A549 (cell line): ENCODE measurements around the gene CLEC4E. TPM values are rescaled to one million over a fixed set of nuclear protein-coding genes. Genes with fewer than 3 reads are reported as not detected.

ENCODE experiments used
- ATAC-seq, 2 experiments: fragments of 200-7000 bp in 1 of 2; fragments of >200 bp in 1 of 2; cut with Nextera tagmentation in 1 of 2; cut with Tn5 transposase in 1 of 2; 3 replicates each; pipeline versions ENCODE4 v1.8.0 to v1.9.1; 2018 to 2020; ENCODE audit warnings: mild to moderate bottlenecking in 1 of 2, moderate library complexity in 1 of 2
- CTCF ChIA-PET: fragments of 300-600 bp; sonication (Branson Sonifier 250); formaldehyde crosslinking; extraction: SDS; loops from one replicate; lab custom pipeline; 2021; ENCODE audit warnings: antibody characterized with exemption, inconsistent platforms; lab: Yijun Ruan, JAX
- POLR2A ChIA-PET: fragments of 350-600 bp; formaldehyde crosslinking; extraction: SDS; loops from one replicate; lab custom pipeline; 2021; ENCODE audit warnings: antibody characterized with exemption, inconsistent platforms; lab: Yijun Ruan, JAX
- DNase-seq, 2 experiments: peaks; one replicate each; pipeline versions ENCODE4 v3.0.0 to v3.0.0-alpha.2; 2011 to 2016; ENCODE audit warnings: low read depth in 1 of 2, low spot score in 1 of 2
- FAIRE-seq: peaks from 2 replicates; lab custom pipeline; 2011; peaks lifted over from hg19 to GRCh38; lab: Jason Lieb, UNC
- H3K27ac ChIP-seq, 2 experiments: fragments of >200 bp; sonication (Bioruptor Twin); formaldehyde crosslinking; 3 replicates each; pipeline ENCODE4 v1.5.1; 2016 to 2017
- H3K4me1 ChIP-seq: fragments of >200 bp; sonication (Bioruptor Twin); formaldehyde crosslinking; 3 replicates; pipeline ENCODE4 v1.6.1; 2016
- H3K4me2 ChIP-seq: fragments of >200 bp; sonication (Bioruptor Twin); formaldehyde crosslinking; 3 replicates; pipeline ENCODE4 v1.6.1; 2016
- H3K4me3 ChIP-seq: fragments of >200 bp; sonication (Bioruptor Twin); formaldehyde crosslinking; 3 replicates; pipeline ENCODE4 v1.5.1; 2016
- H3K9me3 ChIP-seq: fragments of >200 bp; sonication (Bioruptor Twin); formaldehyde crosslinking; 3 replicates; pipeline ENCODE4 v1.6.1; 2016
- BHLHE40 ChIP-seq: IDR thresholded peaks from 2 replicates; pipeline ENCODE4 v1.6.1; 2012; ENCODE audit warnings: low read depth, low read length, inconsistent platforms
- CBX8 ChIP-seq: fragments of 200-600 bp; sonication (generic); IDR thresholded peaks from 2 replicates; pipeline ENCODE4 v1.6.1; 2016
- CEBPB ChIP-seq, 2 experiments: fragments of >200 bp in 1 of 2; sonication (Bioruptor Twin) in 1 of 2; formaldehyde crosslinking in 1 of 2; IDR thresholded peaks; 2 replicates each; pipeline ENCODE4 v1.6.1; 2012 to 2016
- CHD2 ChIP-seq: fragments of 150-350 bp; IDR thresholded peaks from 2 replicates; pipeline ENCODE4 v1.6.1; 2014; ENCODE audit warnings: low read length; ENCODE audit not compliant: partially characterized antibody
- EHF ChIP-seq: fragments of 250-450 bp; sonication (Bioruptor Pico); IDR thresholded peaks from 2 replicates; pipeline ENCODE4 v1.5.0; 2020; ENCODE audit warnings: mild to moderate bottlenecking
- ELK1 ChIP-seq: fragments of 150-350 bp; IDR thresholded peaks from 2 replicates; pipeline ENCODE4 v1.6.1; 2014; ENCODE audit warnings: low read depth, mild to moderate bottlenecking, low read length
- ESRRA ChIP-seq: fragments of 150-350 bp; IDR thresholded peaks from 2 replicates; pipeline ENCODE4 v1.6.1; 2014; ENCODE audit warnings: mild to moderate bottlenecking, low read length, borderline replicate concordance
- FOSB ChIP-seq: fragments of 250-450 bp; sonication (Bioruptor Pico); IDR thresholded peaks from 2 replicates; pipeline ENCODE4 v1.5.0; 2020; ENCODE audit warnings: mild to moderate bottlenecking, moderate library complexity
- FOSL2 ChIP-seq, 2 experiments: fragments of 450-650 bp in 1 of 2; fragments of >200 bp in 1 of 2; sonication (Bioruptor Twin) in 1 of 2; formaldehyde crosslinking; IDR thresholded peaks; 2 replicates each; pipeline versions ENCODE4 v1.5.0 to v1.6.1; 2016 to 2020; ENCODE audit warnings: mild to moderate bottlenecking in 1 of 2, moderate library complexity in 1 of 2
- FOXS1 ChIP-seq: fragments of 250-450 bp; sonication (Bioruptor Pico); IDR thresholded peaks from 2 replicates; pipeline ENCODE4 v1.5.0; 2020; ENCODE audit warnings: mild to moderate bottlenecking, moderate library complexity
- GATA3 ChIP-seq: IDR thresholded peaks from 2 replicates; pipeline ENCODE4 v1.6.1; 2012; ENCODE audit warnings: borderline replicate concordance
- HOXA7 ChIP-seq: fragments of 250-450 bp; sonication (Bioruptor Pico); IDR thresholded peaks from 2 replicates; pipeline ENCODE4 v1.5.0; 2020; ENCODE audit warnings: mild to moderate bottlenecking, moderate library complexity
- HOXB13 ChIP-seq: fragments of 250-450 bp; sonication (Bioruptor Pico); IDR thresholded peaks from 2 replicates; pipeline ENCODE4 v1.5.0; 2020; ENCODE audit warnings: low read depth, mild to moderate bottlenecking, moderate library complexity
- JUN ChIP-seq, 2 experiments: fragments of >200 bp; sonication (Bioruptor Twin); formaldehyde crosslinking; IDR thresholded peaks; 2 replicates in 1 of 2; 3 replicates in 1 of 2; pipeline ENCODE4 v1.6.1; 2016 to 2017
- JUNB ChIP-seq: fragments of >200 bp; sonication (Bioruptor Twin); formaldehyde crosslinking; IDR thresholded peaks from 2 replicates; pipeline ENCODE4 v1.6.1; 2016
- MAFK ChIP-seq: fragments of 450-650 bp; IDR thresholded peaks from 2 replicates; pipeline ENCODE4 v1.6.1; 2014; ENCODE audit not compliant: partially characterized antibody
- MAZ ChIP-seq: fragments of 150-350 bp; IDR thresholded peaks from 2 replicates; pipeline ENCODE4 v1.6.1; 2014; ENCODE audit warnings: antibody characterized with exemption, low read depth, low read length, borderline replicate concordance
- NFE2L2 ChIP-seq: fragments of 150-350 bp; conservative IDR thresholded peaks from 2 replicates; pipeline ENCODE4 v1.6.1; 2014; ENCODE audit warnings: low read length
- POLR2A ChIP-seq: IDR thresholded peaks from 2 replicates; pipeline ENCODE4 v1.6.1; 2012; ENCODE audit warnings: mild to moderate bottlenecking, low read length
- RAD21 ChIP-seq, 2 experiments: fragments of >200 bp in 1 of 2; sonication (Bioruptor Twin) in 1 of 2; formaldehyde crosslinking in 1 of 2; IDR thresholded peaks in 1 of 2; conservative IDR thresholded peaks in 1 of 2; 2 replicates in 1 of 2; 3 replicates in 1 of 2; pipeline ENCODE4 v1.6.1; 2012 to 2018; ENCODE audit warnings: inconsistent platforms in 1 of 2
- REST ChIP-seq: fragments of 200-600 bp; sonication (generic); IDR thresholded peaks from 2 replicates; pipeline ENCODE4 v1.6.1; 2016; ENCODE audit warnings: antibody characterized with exemption, mild to moderate bottlenecking, moderate library complexity
- SREBF2 ChIP-seq: fragments of 450-650 bp; IDR thresholded peaks from 2 replicates; pipeline ENCODE4 v1.6.1; 2014; ENCODE audit warnings: mild to moderate bottlenecking, moderate library complexity
- TFCP2L1 ChIP-seq: fragments of 250-450 bp; sonication (Bioruptor Pico); IDR thresholded peaks from 2 replicates; pipeline ENCODE4 v1.5.0; 2021; ENCODE audit warnings: mild to moderate bottlenecking
- ZC3H11A ChIP-seq: fragments of 450-650 bp; IDR thresholded peaks from 2 replicates; pipeline ENCODE4 v1.6.1; 2014; ENCODE audit warnings: antibody characterized with exemption, mild to moderate bottlenecking
- WGBS: methylation state at CpG from one replicate; pipeline ENCODE4 v1.1.6; 2017; ENCODE audit errors: missing lambda C conversion rate; 5-methylcytosine and 5-hydroxymethylcytosine counted together
- polyA plus RNA-seq, 4 experiments: library from polyadenylated mRNA; depleted of rRNA in 3 of 4; stranded (reverse); fragments of >200 nt; fragmentation: RNase III in 1 of 4; extraction: RNeasy Plus Mini Kit Qiagen cat#74134 plus additional on column Dnase treatment in 1 of 4; gene quantifications; 2 replicates in 3 of 4; 3 replicates in 1 of 4; pipeline ENCODE4 v1.2.3, GENCODE V29; 2011 to 2017
- TF ChIP-seq, protein P1 (sequence below): fragments of >200 bp; sonication (Bioruptor Twin); formaldehyde crosslinking; IDR thresholded peaks from 3 replicates; pipeline ENCODE4 v1.5.1; 2016
- TF ChIP-seq, protein P2 (sequence below): IDR thresholded peaks from 2 replicates; pipeline ENCODE4 v1.6.1; 2012
- TF ChIP-seq, protein P3 (sequence below): fragments of 450-650 bp; IDR thresholded peaks from 2 replicates; pipeline ENCODE4 v1.6.1; 2014; ENCODE audit warnings: antibody characterized with exemption

The CLEC4E gene
- polyA plus RNA-seq, 2 of the 4 experiments (the other 2 are of a cell fraction), result 0.06 TPM; not detected in 1

- WGBS, result 64% methylated on average over 3 of the region's 3 CpGs
- Histone ChIP-seq H3K4me2 (no peak overlapping the region), H3K9me3 (no peaks in the 10 kb centered on the region), H3K27ac (no peak overlapping the region), H3K4me3 (no peak overlapping the region), H3K4me1 (no peaks in the 10 kb centered on the region)
- no peak for TF ChIP-seq FOSL2 (IDR thresholded peaks at IDR 0.05)
- no peak for TF ChIP-seq FOSL2 (CRISPR knock-in tag; IDR thresholded peaks at IDR 0.05)
- no peak for TF ChIP-seq JUN (IDR thresholded peaks at IDR 0.05)
- no peak for TF ChIP-seq JUNB
- no peak for TF ChIP-seq REST
- TF ChIP-seq, protein P1, sequence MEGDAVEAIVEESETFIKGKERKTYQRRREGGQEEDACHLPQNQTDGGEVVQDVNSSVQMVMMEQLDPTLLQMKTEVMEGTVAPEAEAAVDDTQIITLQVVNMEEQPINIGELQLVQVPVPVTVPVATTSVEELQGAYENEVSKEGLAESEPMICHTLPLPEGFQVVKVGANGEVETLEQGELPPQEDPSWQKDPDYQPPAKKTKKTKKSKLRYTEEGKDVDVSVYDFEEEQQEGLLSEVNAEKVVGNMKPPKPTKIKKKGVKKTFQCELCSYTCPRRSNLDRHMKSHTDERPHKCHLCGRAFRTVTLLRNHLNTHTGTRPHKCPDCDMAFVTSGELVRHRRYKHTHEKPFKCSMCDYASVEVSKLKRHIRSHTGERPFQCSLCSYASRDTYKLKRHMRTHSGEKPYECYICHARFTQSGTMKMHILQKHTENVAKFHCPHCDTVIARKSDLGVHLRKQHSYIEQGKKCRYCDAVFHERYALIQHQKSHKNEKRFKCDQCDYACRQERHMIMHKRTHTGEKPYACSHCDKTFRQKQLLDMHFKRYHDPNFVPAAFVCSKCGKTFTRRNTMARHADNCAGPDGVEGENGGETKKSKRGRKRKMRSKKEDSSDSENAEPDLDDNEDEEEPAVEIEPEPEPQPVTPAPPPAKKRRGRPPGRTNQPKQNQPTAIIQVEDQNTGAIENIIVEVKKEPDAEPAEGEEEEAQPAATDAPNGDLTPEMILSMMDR, result no peak
- no peak for TF ChIP-seq RAD21 (conservative IDR thresholded peaks at IDR 0.05 in 1 of 2, IDR thresholded peaks at IDR 0.05 in 1 of 2)
- no peak for TF ChIP-seq HOXA7 (CRISPR knock-in tag)
- TF ChIP-seq EHF (CRISPR knock-in tag), result no peak
- no peak for TF ChIP-seq GATA3
- TF ChIP-seq BHLHE40, result no peak
- TF ChIP-seq POLR2A, result no peak
- ATAC-seq (no peak), FAIRE-seq (no peak), DNase-seq (no peak)
- CTCF ChIA-PET, result interaction anchor here (0.6 to 3.7 kb wide), 3 partner anchors 31 to 512 kb away, joined by 3 to 13 read pairs (median 9); no protein-coding TSS in a partner anchor
- POLR2A ChIA-PET, result no interaction called here
Observed at GRCh38 chr12:8577879-8578278, 37.2 kb upstream of the CLEC4E start.

GRCh38 chr12:8572507-8572906 lies 31.8 kb upstream of the CLEC4E start:
- CTCF ChIA-PET, result no interaction called here
- H3K4me2 ChIP-seq, result no peak overlapping the region
- H3K27ac ChIP-seq, result no peak overlapping the region
- DNase-seq (no peak), ATAC-seq (peak in 1 of 2 experiments; percentile 50; a peak in 1 of 6 replicates), FAIRE-seq (no peak)
- no peak overlapping the region for H3K4me3 ChIP-seq
- no peaks in the 10 kb centered on the region for H3K9me3 ChIP-seq
- POLR2A ChIA-PET, result no interaction called here
- H3K4me1 ChIP-seq, result no peaks in the 10 kb centered on the region
- TF ChIP-seq MAFK (no peak), BHLHE40 (no peak), JUN (IDR thresholded peaks at IDR 0.05) (no peak), HOXB13 (no peak), NFE2L2 (no peak), CHD2 (no peak), EHF (CRISPR knock-in tag) (no peak), ESRRA (no peak), FOXS1 (CRISPR knock-in tag) (no peak), ZC3H11A (no peak), TFCP2L1 (CRISPR knock-in tag) (no peak)
- WGBS, result 57% methylated on average over 2 of the region's 2 CpGs

GRCh38 chr12:8566525-8566924 lies 25.8 kb upstream of the CLEC4E start:
- peaks cover 2% of the 10 kb centered on the region; the same call in 1 of the 3 replicates for H3K9me3 ChIP-seq
- DNase-seq, result peak in 1 of 2 experiments; percentile 22
- CTCF ChIA-PET, result interaction anchor here (1.0 to 1.4 kb wide), 2 partner anchors 22 to 24 kb away, joined by 3 to 5 read pairs; no protein-coding TSS in a partner anchor
- H3K27ac ChIP-seq, result no peak overlapping the region
- no peak for FAIRE-seq
- no peak overlapping the region for H3K4me3 ChIP-seq
- POLR2A ChIA-PET, result no interaction called here
- ATAC-seq, result peak in 1 of 2 experiments; percentile 36; a peak in 2 of 6 replicates
- no peak overlapping the region for H3K4me2 ChIP-seq
- no peaks in the 10 kb centered on the region for H3K4me1 ChIP-seq
- TF ChIP-seq MAFK (no peak), CEBPB (IDR thresholded peaks at IDR 0.05) (no peak), FOSB (CRISPR knock-in tag) (no peak), RAD21 (conservative IDR thresholded peaks at IDR 0.05 in 1 of 2, IDR thresholded peaks at IDR 0.05 in 1 of 2) (no peak), ELK1 (no peak), MAZ (no peak), TFCP2L1 (CRISPR knock-in tag) (no peak), JUN (IDR thresholded peaks at IDR 0.05) (no peak), CBX8 (no peak), SREBF2 (no peak)
- TF ChIP-seq, protein P2, sequence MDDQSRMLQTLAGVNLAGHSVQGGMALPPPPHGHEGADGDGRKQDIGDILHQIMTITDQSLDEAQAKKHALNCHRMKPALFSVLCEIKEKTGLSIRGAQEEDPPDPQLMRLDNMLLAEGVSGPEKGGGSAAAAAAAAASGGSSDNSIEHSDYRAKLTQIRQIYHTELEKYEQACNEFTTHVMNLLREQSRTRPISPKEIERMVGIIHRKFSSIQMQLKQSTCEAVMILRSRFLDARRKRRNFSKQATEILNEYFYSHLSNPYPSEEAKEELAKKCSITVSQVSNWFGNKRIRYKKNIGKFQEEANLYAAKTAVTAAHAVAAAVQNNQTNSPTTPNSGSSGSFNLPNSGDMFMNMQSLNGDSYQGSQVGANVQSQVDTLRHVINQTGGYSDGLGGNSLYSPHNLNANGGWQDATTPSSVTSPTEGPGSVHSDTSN, result no peak
- TF ChIP-seq, protein P3, sequence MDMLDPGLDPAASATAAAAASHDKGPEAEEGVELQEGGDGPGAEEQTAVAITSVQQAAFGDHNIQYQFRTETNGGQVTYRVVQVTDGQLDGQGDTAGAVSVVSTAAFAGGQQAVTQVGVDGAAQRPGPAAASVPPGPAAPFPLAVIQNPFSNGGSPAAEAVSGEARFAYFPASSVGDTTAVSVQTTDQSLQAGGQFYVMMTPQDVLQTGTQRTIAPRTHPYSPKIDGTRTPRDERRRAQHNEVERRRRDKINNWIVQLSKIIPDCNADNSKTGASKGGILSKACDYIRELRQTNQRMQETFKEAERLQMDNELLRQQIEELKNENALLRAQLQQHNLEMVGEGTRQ, result no peak
